ENCODE results near the gene CCDC141.
"Not testable (repeated sequence)": the region's sequence is repeated elsewhere in the genome, so short reads cannot be mapped to it uniquely, and the experiment has no call there.

Gene CCDC141

GRCh38 chr2:179049203-179049545 is 763 bp downstream of the CCDC141 start:
- H3K4me1 ChIP-seq (ENCODE audit: low read length), result peaks cover 13% of the 10 kb centered on the region
- no peak for DNase-seq
- H4K20me1 ChIP-seq (ENCODE audit: insufficient read depth, low read length), result no peaks in the 10 kb centered on the region
- TF ChIP-seq EZH2phosphoT487 (IDR thresholded peaks at IDR 0.05; ENCODE audit: low read length) (no peak), EZH2 (optimal IDR thresholded peaks at IDR 0.05; ENCODE audit: low read depth, low read length) (no peak)
- TF ChIP-seq, protein P1, sequence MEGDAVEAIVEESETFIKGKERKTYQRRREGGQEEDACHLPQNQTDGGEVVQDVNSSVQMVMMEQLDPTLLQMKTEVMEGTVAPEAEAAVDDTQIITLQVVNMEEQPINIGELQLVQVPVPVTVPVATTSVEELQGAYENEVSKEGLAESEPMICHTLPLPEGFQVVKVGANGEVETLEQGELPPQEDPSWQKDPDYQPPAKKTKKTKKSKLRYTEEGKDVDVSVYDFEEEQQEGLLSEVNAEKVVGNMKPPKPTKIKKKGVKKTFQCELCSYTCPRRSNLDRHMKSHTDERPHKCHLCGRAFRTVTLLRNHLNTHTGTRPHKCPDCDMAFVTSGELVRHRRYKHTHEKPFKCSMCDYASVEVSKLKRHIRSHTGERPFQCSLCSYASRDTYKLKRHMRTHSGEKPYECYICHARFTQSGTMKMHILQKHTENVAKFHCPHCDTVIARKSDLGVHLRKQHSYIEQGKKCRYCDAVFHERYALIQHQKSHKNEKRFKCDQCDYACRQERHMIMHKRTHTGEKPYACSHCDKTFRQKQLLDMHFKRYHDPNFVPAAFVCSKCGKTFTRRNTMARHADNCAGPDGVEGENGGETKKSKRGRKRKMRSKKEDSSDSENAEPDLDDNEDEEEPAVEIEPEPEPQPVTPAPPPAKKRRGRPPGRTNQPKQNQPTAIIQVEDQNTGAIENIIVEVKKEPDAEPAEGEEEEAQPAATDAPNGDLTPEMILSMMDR (IDR thresholded peaks at IDR 0.05; ENCODE audit: low read length), result no peak
- H2AFZ ChIP-seq (ENCODE audit: low read length), result no peak overlapping the region
- peak overlapping the region; percentile 53 for H3K4me3 ChIP-seq (ENCODE audit: low read length)
- H3K36me3 ChIP-seq (replicated peaks; ENCODE audit: insufficient read depth, low read length), result no peaks in the 10 kb centered on the region
- H3K79me2 ChIP-seq (ENCODE audit: low read length), result no peaks in the 10 kb centered on the region
- H3K9me2 ChIP-seq (replicated peaks; ENCODE audit: insufficient read depth, low read length), result no peaks in the 10 kb centered on the region
- no peaks in the 10 kb centered on the region for H3K9me3 ChIP-seq (replicated peaks; ENCODE audit: insufficient read depth, low read length)
- H3K27ac ChIP-seq (ENCODE audit: low read length), result no peak overlapping the region
- no peaks in the 10 kb centered on the region for H3F3A ChIP-seq (ENCODE audit: insufficient read depth, low read length)
- H3K4me2 ChIP-seq (ENCODE audit: low read depth, low read length), result peak overlapping the region; percentile 54
- H3K27me3 ChIP-seq (replicated peaks; ENCODE audit: insufficient read depth, low read length), result 0 out of 2 replicates have a peak, but pooled peaks cover 7% of the 10 kb centered on the region
- H3K9ac ChIP-seq (ENCODE audit: low read length), result no peak overlapping the region

GRCh38 chr2:179048099-179048498 is 1.8 kb downstream of the CCDC141 start:
- Histone ChIP-seq H3K9ac (ENCODE audit: low read length) (no peak overlapping the region), H3K79me2 (ENCODE audit: low read length) (no peaks in the 10 kb centered on the region), H2AFZ (ENCODE audit: low read length) (no peak overlapping the region), H3K9me2 (replicated peaks; ENCODE audit: insufficient read depth, low read length) (no peaks in the 10 kb centered on the region), H3K4me2 (ENCODE audit: low read depth, low read length) (no peak overlapping the region), H3K9me3 (replicated peaks; ENCODE audit: insufficient read depth, low read length) (no peaks in the 10 kb centered on the region), H3K4me1 (ENCODE audit: low read length) (peaks cover 17% of the 10 kb centered on the region), H3K27ac (ENCODE audit: low read length) (no peak overlapping the region), H3F3A (ENCODE audit: insufficient read depth, low read length) (no peaks in the 10 kb centered on the region), H3K27me3 (replicated peaks; ENCODE audit: insufficient read depth, low read length) (0 out of 2 replicates have a peak, but pooled peaks cover 7% of the 10 kb centered on the region), H4K20me1 (ENCODE audit: insufficient read depth, low read length) (no peaks in the 10 kb centered on the region), H3K36me3 (replicated peaks; ENCODE audit: insufficient read depth, low read length) (no peaks in the 10 kb centered on the region), H3K4me3 (ENCODE audit: low read length) (no peak overlapping the region)
- TF ChIP-seq EZH2 (optimal IDR thresholded peaks at IDR 0.05; ENCODE audit: low read depth, low read length) (no peak), EZH2phosphoT487 (IDR thresholded peaks at IDR 0.05; ENCODE audit: low read length) (no peak)
- no peak for DNase-seq

- not testable (repeated sequence) for H3F3A ChIP-seq (ENCODE audit: insufficient read depth, low read length); H3K27me3 ChIP-seq (replicated peaks; ENCODE audit: insufficient read depth, low read length); H3K36me3 ChIP-seq (replicated peaks; ENCODE audit: insufficient read depth, low read length); H3K27ac ChIP-seq (ENCODE audit: low read length); H3K9me2 ChIP-seq (replicated peaks; ENCODE audit: insufficient read depth, low read length); H3K9ac ChIP-seq (ENCODE audit: low read length); H3K4me3 ChIP-seq (ENCODE audit: low read length); DNase-seq; H2AFZ ChIP-seq (ENCODE audit: low read length); H3K79me2 ChIP-seq (ENCODE audit: low read length); H3K4me2 ChIP-seq (ENCODE audit: low read depth, low read length); H4K20me1 ChIP-seq (ENCODE audit: insufficient read depth, low read length); H3K9me3 ChIP-seq (replicated peaks; ENCODE audit: insufficient read depth, low read length)
- peaks cover 17% of the 10 kb centered on the region for H3K4me1 ChIP-seq (ENCODE audit: low read length)
Observed at GRCh38 chr2:179045602-179046001, 4.3 kb downstream of the CCDC141 start.

GRCh38 chr2:179044500-179044899 is 5.4 kb downstream of the CCDC141 start:
- H3K4me1 ChIP-seq (ENCODE audit: low read length), result peaks cover 17% of the 10 kb centered on the region
- H2AFZ ChIP-seq (ENCODE audit: low read length), result no peak overlapping the region
- TF ChIP-seq EZH2phosphoT487 (IDR thresholded peaks at IDR 0.05; ENCODE audit: low read length), result no peak
- TF ChIP-seq EZH2 (optimal IDR thresholded peaks at IDR 0.05; ENCODE audit: low read depth, low read length), result no peak
- TF ChIP-seq, protein P1 (IDR thresholded peaks at IDR 0.05; ENCODE audit: low read length), result no peak
- H3F3A ChIP-seq (ENCODE audit: insufficient read depth, low read length), result no peaks in the 10 kb centered on the region
- H3K9ac ChIP-seq (ENCODE audit: low read length), result no peak overlapping the region
- H4K20me1 ChIP-seq (ENCODE audit: insufficient read depth, low read length), result no peaks in the 10 kb centered on the region
- no peak overlapping the region for H3K27ac ChIP-seq (ENCODE audit: low read length)
- H3K27me3 ChIP-seq (replicated peaks; ENCODE audit: insufficient read depth, low read length), result 0 out of 2 replicates have a peak, but pooled peaks cover 7% of the 10 kb centered on the region
- no peaks in the 10 kb centered on the region for H3K9me2 ChIP-seq (replicated peaks; ENCODE audit: insufficient read depth, low read length)
- H3K4me2 ChIP-seq (ENCODE audit: low read depth, low read length), result peak overlapping the region; percentile 6; the same call in 1 of the 2 replicates
- no peaks in the 10 kb centered on the region for H3K9me3 ChIP-seq (replicated peaks; ENCODE audit: insufficient read depth, low read length)
- DNase-seq, result no peak
- no peaks in the 10 kb centered on the region for H3K36me3 ChIP-seq (replicated peaks; ENCODE audit: insufficient read depth, low read length)
- H3K4me3 ChIP-seq (ENCODE audit: low read length), result no peak overlapping the region
- no peaks in the 10 kb centered on the region for H3K79me2 ChIP-seq (ENCODE audit: low read length)

Measured in MM.1S (cell line).